CD14-positive monocyte (primary cell): ENCODE results near the gene SIGLEC1. TPM values are rescaled to one million over a fixed set of nuclear protein-coding genes. Genes with fewer than 3 reads are reported as not detected.

Experiments used
- DNase-seq, 3 donors: peaks; one replicate each; pipeline ENCODE4 v3.0.0-alpha.2; 2011 to 2022
- H2AFZ ChIP-seq: 2 replicates; pipeline ENCODE4 v1.6.0; 2012; ENCODE audit warnings: mild to moderate bottlenecking, low read depth, low read length, inconsistent platforms; ENCODE audit not compliant: insufficient read depth, poor library complexity, severe bottlenecking
- H3K27ac ChIP-seq, 2 donors: 1 replicate in 1 of 2; 2 replicates in 1 of 2; pipeline ENCODE4 v1.5.1; 2012 to 2013; ENCODE audit warnings: low read length in 2 of 2, control low read depth in 1 of 2, inconsistent platforms in 1 of 2, low read depth in 1 of 2, mild to moderate bottlenecking in 1 of 2
- H3K27me3 ChIP-seq, 2 donors: one replicate each; pipeline versions ENCODE4 v1.6.0 to v1.6.1; 2011 to 2013; ENCODE audit warnings: low read length in 2 of 2; ENCODE audit not compliant: control insufficient read depth in 2 of 2, insufficient read depth in 2 of 2
- H3K36me3 ChIP-seq, 2 donors: replicated peaks in 1 of 2; 1 replicate in 1 of 2; 2 replicates in 1 of 2; pipeline versions ENCODE4 v1.5.1 to v1.6.1; 2012 to 2013; ENCODE audit warnings: low read length in 2 of 2, control low read depth in 1 of 2, inconsistent platforms in 1 of 2, mild to moderate bottlenecking in 1 of 2; ENCODE audit not compliant: insufficient read depth in 2 of 2, control insufficient read depth in 1 of 2
- H3K4me1 ChIP-seq, 2 donors: 1 replicate in 1 of 2; 2 replicates in 1 of 2; pipeline versions ENCODE4 v1.5.1 to v1.6.1; 2012 to 2013; ENCODE audit warnings: low read length in 2 of 2, control low read depth in 1 of 2, inconsistent platforms in 1 of 2, mild to moderate bottlenecking in 1 of 2, moderate library complexity in 1 of 2; ENCODE audit not compliant: insufficient read depth in 2 of 2, control insufficient read depth in 1 of 2
- H3K4me2 ChIP-seq: replicated peaks from 2 replicates; pipeline ENCODE3; 2012; ENCODE audit warnings: low read length, moderate library complexity, mild to moderate bottlenecking; ENCODE audit not compliant: poor library complexity, severe bottlenecking; ENCODE audit errors: extremely low read depth
- H3K4me3 ChIP-seq, 3 experiments: fragments of 200-600 bp in 1 of 3; sonication (generic) in 1 of 3; replicated peaks in 1 of 3; 1 replicate in 2 of 3; 2 replicates in 1 of 3; pipeline ENCODE4 v1.5.1; 2011 to 2013; ENCODE audit warnings: low read length in 3 of 3, mild to moderate bottlenecking in 3 of 3, control low read depth in 2 of 3, low read depth in 2 of 3, inconsistent platforms in 1 of 3, moderate library complexity in 1 of 3
- H3K79me2 ChIP-seq: 2 replicates; pipeline ENCODE4 v1.6.0; 2012; ENCODE audit warnings: mild to moderate bottlenecking, control low read depth, inconsistent platforms, low read length, moderate library complexity; ENCODE audit not compliant: insufficient read depth
- H3K9ac ChIP-seq: 2 replicates; pipeline ENCODE4 v1.6.0; 2017; ENCODE audit warnings: low read length, mild to moderate bottlenecking; ENCODE audit not compliant: insufficient read depth, poor library complexity, severe bottlenecking
- H3K9me3 ChIP-seq, 2 donors: replicated peaks in 1 of 2; 1 replicate in 1 of 2; 2 replicates in 1 of 2; pipeline versions ENCODE4 v1.5.1 to v1.6.1; 2012 to 2013; ENCODE audit warnings: low read length in 2 of 2, control low read depth in 1 of 2; ENCODE audit not compliant: control insufficient read depth in 1 of 2, insufficient read depth in 1 of 2
- H4K20me1 ChIP-seq: 2 replicates; pipeline ENCODE4 v1.6.0; 2012; ENCODE audit warnings: mild to moderate bottlenecking, low read length, control low read depth, moderate library complexity; ENCODE audit not compliant: insufficient read depth
- H3K27ac Mint-ChIP-seq, 7 donors: one replicate each; pipeline ENCODE4 v1.8.0; 2020; ENCODE audit warnings: mild to moderate bottlenecking in 7 of 7, mixed read lengths in 7 of 7, moderate library complexity in 6 of 7, inconsistent platforms in 2 of 7
- H3K27me3 Mint-ChIP-seq, 3 donors: one replicate each; pipeline ENCODE4 v1.8.0; 2021 to 2022; ENCODE audit warnings: low read depth in 3 of 3, mild to moderate bottlenecking in 3 of 3, mixed read lengths in 3 of 3, moderate library complexity in 3 of 3, inconsistent platforms in 1 of 3
- H3K36me3 Mint-ChIP-seq, 2 donors: one replicate each; pipeline ENCODE4 v1.8.0; 2020; ENCODE audit warnings: mixed read lengths in 2 of 2, inconsistent platforms in 1 of 2, mild to moderate bottlenecking in 1 of 2
- H3K4me1 Mint-ChIP-seq: one replicate; pipeline ENCODE4 v1.8.0; 2020; ENCODE audit warnings: mild to moderate bottlenecking, mixed read lengths
- H3K4me3 Mint-ChIP-seq, 2 donors: one replicate each; pipeline ENCODE4 v1.8.0; 2020; ENCODE audit warnings: mild to moderate bottlenecking in 2 of 2, mixed read lengths in 2 of 2, moderate library complexity in 1 of 2
- H3K9me3 Mint-ChIP-seq, 7 donors: one replicate each; pipeline ENCODE4 v1.8.0; 2020 to 2022; ENCODE audit warnings: mixed read lengths in 7 of 7, mild to moderate bottlenecking in 6 of 7, moderate library complexity in 6 of 7, inconsistent platforms in 2 of 7
- WGBS: methylation state at CpG from one replicate; pipeline ENCODE4 v1.1.5; 2013; ENCODE audit warnings: missing lambda C conversion rate; ENCODE audit not compliant: insufficient coverage; 5-methylcytosine and 5-hydroxymethylcytosine counted together
- intact Hi-C, 2 donors: fragments of 100-400 bp; cut with micrococcal nuclease; formaldehyde crosslinking; loops; one replicate each; pipeline versions ENCODE4 v1.15.0 to v1.15.1; 2023
- polyA plus RNA-seq, 3 donors: library from polyadenylated mRNA; depleted of rRNA in 1 of 3; unstranded in 2 of 3; stranded (reverse) in 1 of 3; fragments of 300-500 nt in 2 of 3; fragments of >200 nt in 1 of 3; fragmentation: Illumina TruSeq in 2 of 3; gene quantifications; 1 replicate in 2 of 3; 2 replicates in 1 of 3; pipeline ENCODE4 v1.2.3, GENCODE V29; 2012 to 2021
- TF ChIP-seq, protein P1 (sequence below): fragments of 200-600 bp; IDR thresholded peaks from one replicate; pipeline ENCODE4 v1.8.0; 2022; ENCODE audit warnings: antibody characterized with exemption, mild to moderate bottlenecking

Gene SIGLEC1
- polyA plus RNA-seq, 3 donors = 1.6 to 23.5 (median 2.5) TPM

DNA sequence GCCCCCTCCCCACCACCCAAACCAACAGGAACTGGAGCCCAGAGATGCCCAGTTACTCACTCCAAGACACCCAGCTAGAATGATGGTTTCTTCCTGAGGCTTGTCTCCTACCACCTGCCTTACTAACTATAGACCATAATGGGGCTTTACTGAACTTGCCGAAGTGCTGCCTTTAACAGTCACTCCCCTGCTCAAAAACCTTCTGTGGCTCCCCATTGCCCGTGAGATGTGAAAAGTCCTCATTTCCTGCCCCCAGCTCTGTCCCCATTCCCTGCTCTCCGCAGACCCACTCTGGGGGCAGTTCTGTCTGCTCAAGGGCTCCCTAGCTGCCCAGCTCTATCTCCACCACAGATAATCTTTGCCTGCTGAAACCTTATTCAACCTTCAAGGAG lies 4.9 kb downstream of the SIGLEC1 start:
- Histone ChIP-seq H3K27ac (no peak overlapping the region), H3K4me3 (no peak overlapping the region), H3K4me2 (no peak overlapping the region), H2AFZ (no peak overlapping the region), H3K27me3 (no peaks in the 10 kb centered on the region), H3K36me3 (peaks cover 2 to 19% of the 10 kb centered on the region in 2 donors), H4K20me1 (no peaks in the 10 kb centered on the region), H3K9me3 (no peaks in the 10 kb centered on the region), H3K4me1 (peaks cover 26 to 32% of the 10 kb centered on the region in 2 donors), H3K79me2 (no peaks in the 10 kb centered on the region), H3K9ac (no peak overlapping the region)
- intact Hi-C loops = no loop called here
- WGBS = 97% methylated on average over 3 of the region's 3 CpGs
- Mint-ChIP-seq H3K27me3 (peaks cover 0 to 10% (median 2%) of the 10 kb centered on the region in 3 donors), H3K9me3 (peaks cover 0 to 3% (median 0%) of the 10 kb centered on the region in 7 donors), H3K4me3 (no peak overlapping the region), H3K36me3 (peaks cover 3 to 17% of the 10 kb centered on the region in 2 donors), H3K27ac (peak overlapping the region in 2 of 7 donors; percentile 21 to 82), H3K4me1 (peaks cover 30% of the 10 kb centered on the region)
- DNase-seq = no peak
- TF ChIP-seq, protein P1, sequence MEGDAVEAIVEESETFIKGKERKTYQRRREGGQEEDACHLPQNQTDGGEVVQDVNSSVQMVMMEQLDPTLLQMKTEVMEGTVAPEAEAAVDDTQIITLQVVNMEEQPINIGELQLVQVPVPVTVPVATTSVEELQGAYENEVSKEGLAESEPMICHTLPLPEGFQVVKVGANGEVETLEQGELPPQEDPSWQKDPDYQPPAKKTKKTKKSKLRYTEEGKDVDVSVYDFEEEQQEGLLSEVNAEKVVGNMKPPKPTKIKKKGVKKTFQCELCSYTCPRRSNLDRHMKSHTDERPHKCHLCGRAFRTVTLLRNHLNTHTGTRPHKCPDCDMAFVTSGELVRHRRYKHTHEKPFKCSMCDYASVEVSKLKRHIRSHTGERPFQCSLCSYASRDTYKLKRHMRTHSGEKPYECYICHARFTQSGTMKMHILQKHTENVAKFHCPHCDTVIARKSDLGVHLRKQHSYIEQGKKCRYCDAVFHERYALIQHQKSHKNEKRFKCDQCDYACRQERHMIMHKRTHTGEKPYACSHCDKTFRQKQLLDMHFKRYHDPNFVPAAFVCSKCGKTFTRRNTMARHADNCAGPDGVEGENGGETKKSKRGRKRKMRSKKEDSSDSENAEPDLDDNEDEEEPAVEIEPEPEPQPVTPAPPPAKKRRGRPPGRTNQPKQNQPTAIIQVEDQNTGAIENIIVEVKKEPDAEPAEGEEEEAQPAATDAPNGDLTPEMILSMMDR = no peak

DNA sequence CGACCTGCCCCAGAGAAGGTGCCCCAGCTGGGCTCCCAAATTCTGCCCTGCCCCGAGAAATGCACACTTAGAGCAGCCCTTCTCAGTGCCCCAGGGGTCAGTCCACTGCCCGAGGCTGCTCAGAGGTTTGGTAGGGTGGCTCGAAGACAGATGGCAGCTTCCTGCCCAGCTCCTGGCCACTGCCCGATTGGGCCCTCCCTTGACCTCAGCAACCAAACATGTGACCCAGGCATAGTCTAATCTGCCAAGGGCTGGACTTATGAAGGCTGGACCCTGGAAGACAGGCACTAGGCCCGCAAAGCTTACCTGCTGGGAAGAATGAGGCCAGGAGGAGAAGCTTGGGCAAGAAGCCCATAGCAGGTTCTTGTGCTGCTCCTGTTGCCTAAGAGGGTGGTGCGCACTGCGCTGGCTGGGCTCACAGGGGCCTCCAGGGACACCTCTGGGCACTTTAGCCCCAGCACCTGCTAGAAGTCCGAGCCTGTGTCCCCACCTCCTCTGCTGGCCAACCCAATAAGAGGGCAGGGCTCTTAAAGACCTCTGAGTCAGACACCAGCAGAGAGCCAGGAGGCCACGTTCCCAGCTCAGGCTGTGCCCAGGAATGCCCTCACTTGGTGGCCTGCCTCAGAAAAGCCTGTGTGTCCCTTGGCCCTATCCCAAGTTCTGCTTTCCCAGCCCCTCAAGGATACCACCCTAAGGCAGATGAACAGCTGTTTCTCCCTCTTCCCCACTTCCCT lies 5.5 kb downstream of the SIGLEC1 start:
- no peak for DNase-seq
- Mint-ChIP-seq H3K9me3 (peaks cover 0 to 3% (median 0%) of the 10 kb centered on the region in 7 donors), H3K27ac (no peak overlapping the region), H3K36me3 (peaks cover 3 to 17% of the 10 kb centered on the region in 2 donors), H3K4me3 (no peak overlapping the region), H3K4me1 (peaks cover 25% of the 10 kb centered on the region), H3K27me3 (peaks cover 0 to 10% (median 2%) of the 10 kb centered on the region in 3 donors)
- H3K9me3 ChIP-seq = no peaks in the 10 kb centered on the region
- H3K4me1 ChIP-seq = peaks cover 20 to 27% of the 10 kb centered on the region in 2 donors
- intact Hi-C loops = no loop called here
- H3K79me2 ChIP-seq = no peaks in the 10 kb centered on the region
- H3K27ac ChIP-seq = no peak overlapping the region
- TF ChIP-seq, protein P1 = no peak
- no peak overlapping the region for H3K4me3 ChIP-seq
- no peak overlapping the region for H3K9ac ChIP-seq
- 92% methylated on average over 10 of the region's 10 CpGs for WGBS
- H2AFZ ChIP-seq = no peak overlapping the region
- H3K4me2 ChIP-seq = no peak overlapping the region
- peaks cover 2 to 23% of the 10 kb centered on the region in 2 donors for H3K36me3 ChIP-seq
- no peaks in the 10 kb centered on the region for H4K20me1 ChIP-seq
- no peaks in the 10 kb centered on the region for H3K27me3 ChIP-seq
